GM19463 (cell line): ENCODE data around the gene OR5M8.

Experiments
- ATAC-seq: cut with Tn5 transposase; IDR thresholded peaks from one replicate; pipeline ENCODE4 v1.9.1; 2021; ENCODE audit warnings: mild to moderate bottlenecking, moderate library complexity; ENCODE audit not compliant: unreplicated experiment

The OR5M8 gene

GRCh38 chr11:56491270-56491669 lies at the start of gene OR5M8:
Gene OR5M8, minus strand, starts transcription at chr11:56491370. Its CDS starts 0 bp downstream, at chr11:56491370.
- ATAC-seq = no peak

- no peak for ATAC-seq
Observed at GRCh38 chr11:56533054-56533740, 42.0 kb upstream of the OR5M8 start.

- no peak for ATAC-seq
Observed at GRCh38 chr11:56531856-56532255, 40.7 kb upstream of the OR5M8 start.

- ATAC-seq = no peak
Observed at GRCh38 chr11:56522008-56522407, 30.8 kb upstream of the OR5M8 start.

DNA sequence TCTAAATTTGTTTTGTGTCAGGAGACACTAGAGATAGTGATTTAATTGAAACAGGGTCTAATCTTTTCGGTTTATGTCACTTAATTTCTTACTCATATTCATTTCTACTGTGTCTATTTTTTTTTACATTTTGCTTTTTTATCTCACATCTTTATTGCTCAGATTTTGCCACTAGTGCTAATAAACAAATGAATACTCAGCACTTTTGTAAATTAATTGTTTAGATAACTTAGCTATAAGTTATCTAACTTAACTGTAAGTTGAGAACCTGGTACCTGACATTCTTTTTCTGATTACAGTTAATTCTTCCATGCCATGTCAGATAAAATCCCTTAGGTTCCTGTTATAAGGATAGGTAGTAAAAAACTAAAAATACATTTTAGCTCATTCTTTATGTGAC lies 22.1 kb upstream of the OR5M8 start:
- ATAC-seq = no peak

GRCh38 chr11:56509439-56509838 lies 18.3 kb upstream of the OR5M8 start:
- no peak for ATAC-seq

DNA sequence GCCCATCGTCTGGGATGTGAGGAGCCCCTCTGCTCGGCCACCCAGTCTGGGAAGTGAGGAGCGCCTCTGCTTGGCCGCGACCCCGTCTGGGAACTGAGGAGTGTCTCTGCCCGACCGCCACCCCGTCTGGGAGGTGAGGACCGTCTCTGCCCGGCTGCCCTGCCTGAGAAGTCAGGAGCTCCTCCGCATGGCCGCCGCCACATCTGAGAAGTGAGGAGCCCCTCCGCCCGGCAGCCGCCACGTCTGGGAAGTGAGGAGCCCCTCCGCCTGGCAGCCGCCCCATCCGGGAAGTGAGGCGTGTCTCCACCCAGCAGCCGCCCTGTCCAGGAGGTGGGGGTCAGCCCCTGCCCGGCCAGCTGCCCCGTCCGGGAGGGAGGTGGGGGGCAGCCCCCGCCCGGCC lies 5.8 kb upstream of the OR5M8 start:
- ATAC-seq = no peak

- no peak for ATAC-seq
Observed at GRCh38 chr11:56495117-56495516, 3.9 kb upstream of the OR5M8 start.

GRCh38 chr11:56486801-56487200 lies 4.4 kb downstream of the OR5M8 start:
- ATAC-seq = no peak

DNA sequence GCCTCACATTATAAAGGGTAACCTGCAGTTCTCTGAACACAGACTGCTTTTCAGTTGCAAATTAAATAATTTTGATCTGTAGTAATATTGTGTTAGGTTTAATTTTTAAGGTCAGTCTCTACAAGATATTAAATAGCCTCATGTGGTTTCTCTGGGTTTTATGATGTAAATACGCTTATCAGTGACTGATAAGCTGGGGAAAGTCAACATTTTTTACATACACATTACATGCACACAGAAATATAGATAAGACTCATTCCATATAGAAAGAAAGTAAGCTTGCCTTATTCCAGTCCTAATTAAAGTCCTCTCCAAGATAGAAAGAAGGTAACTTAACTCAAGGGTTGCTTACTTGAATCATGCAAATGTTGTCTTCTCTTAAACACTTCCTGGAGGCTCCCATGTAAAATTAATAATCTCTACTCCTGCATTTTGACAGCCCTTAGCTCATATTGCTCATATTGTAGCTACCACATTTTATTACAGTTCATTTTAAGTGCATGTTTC lies 16.4 kb downstream of the OR5M8 start:
- no peak for ATAC-seq

DNA sequence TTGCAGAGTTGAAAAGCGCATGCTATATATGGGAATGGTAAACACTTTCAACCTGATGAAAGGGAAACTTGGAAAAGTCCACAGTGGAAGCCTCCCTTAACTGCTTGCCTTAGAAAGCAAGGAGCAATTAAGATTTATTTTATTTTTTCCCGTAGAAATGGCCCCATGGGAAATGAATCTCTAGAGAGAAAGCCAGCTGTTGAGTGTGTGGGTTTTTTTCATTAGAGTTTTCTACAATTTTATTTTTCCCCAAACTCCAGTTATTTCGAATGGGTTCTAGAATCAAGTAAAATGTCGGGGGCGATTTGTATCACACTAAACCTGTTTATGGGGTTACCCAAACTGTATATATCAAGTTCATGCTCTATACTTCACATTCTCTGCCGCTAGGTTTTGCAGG lies 17.9 kb downstream of the OR5M8 start, which contains the start of gene OR5M3:
TSS of gene OR5M3 (minus strand) at position 101 of the 400 bp plus-strand sequence. CDS start 2,855 bp downstream, outside the sequence.
- no peak for ATAC-seq

GRCh38 chr11:56457076-56457475 lies 34.1 kb downstream of the OR5M8 start:
- ATAC-seq = no peak

DNA sequence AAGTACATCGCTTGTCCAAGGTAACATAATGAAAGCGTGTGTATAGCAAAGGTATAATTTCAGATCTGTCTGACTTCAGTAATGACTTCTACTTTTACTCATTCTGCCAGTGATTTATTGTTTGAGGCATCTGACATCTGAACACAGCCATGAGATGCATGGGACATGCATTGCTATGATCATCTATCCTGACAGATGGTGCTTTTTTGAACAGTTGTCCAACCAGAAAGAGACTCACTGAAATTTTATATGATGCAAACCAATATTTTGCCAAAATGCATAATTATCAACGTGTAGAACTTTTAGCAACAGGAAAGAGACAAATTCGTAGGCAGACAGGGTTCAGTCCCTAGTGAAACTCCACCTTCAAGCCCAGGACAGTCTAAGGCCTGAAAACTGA lies 37.6 kb downstream of the OR5M8 start:
- no peak for ATAC-seq
